IPS DF 6.9 (cell line): ENCODE measurements around the gene PDE5A.
"Not testable (repeated sequence)": the region's sequence is repeated elsewhere in the genome, so short reads cannot be mapped to it uniquely, and the experiment has no call there.

Experiments used
- DNase-seq: peaks from one replicate; pipeline ENCODE4 v3.0.0-alpha.2; 2013; ENCODE audit warnings: low read depth, low spot score
- H3K27ac ChIP-seq: one replicate; pipeline ENCODE4 v1.5.1; 2013; ENCODE audit warnings: low read length, control low read depth
- H3K27me3 ChIP-seq: 2 replicates; pipeline ENCODE4 v1.6.1; 2013; ENCODE audit warnings: mild to moderate bottlenecking, low read length; ENCODE audit not compliant: control insufficient read depth, insufficient read depth
- H3K36me3 ChIP-seq: 2 replicates; pipeline ENCODE4 v1.6.1; 2013; ENCODE audit warnings: low read length; ENCODE audit not compliant: control insufficient read depth, insufficient read depth
- H3K4me1 ChIP-seq: 2 replicates; pipeline ENCODE4 v1.6.1; 2013; ENCODE audit warnings: low read length; ENCODE audit not compliant: control insufficient read depth, insufficient read depth
- H3K4me3 ChIP-seq: 2 replicates; pipeline ENCODE4 v1.5.1; 2013; ENCODE audit warnings: mild to moderate bottlenecking, low read length
- H3K9me3 ChIP-seq: 2 replicates; pipeline ENCODE4 v1.6.1; 2013; ENCODE audit warnings: low read length, inconsistent platforms; ENCODE audit not compliant: control insufficient read depth, insufficient read depth
- WGBS: extraction: QIAGEN DNeasy Blood & Tissue Kit; methylation state at CpG from one replicate; pipeline ENCODE4 v1.1.7; 2013; ENCODE audit warnings: mixed read lengths, missing lambda C conversion rate; ENCODE audit not compliant: insufficient read length, insufficient coverage; 5-methylcytosine and 5-hydroxymethylcytosine counted together

The PDE5A gene

DNA sequence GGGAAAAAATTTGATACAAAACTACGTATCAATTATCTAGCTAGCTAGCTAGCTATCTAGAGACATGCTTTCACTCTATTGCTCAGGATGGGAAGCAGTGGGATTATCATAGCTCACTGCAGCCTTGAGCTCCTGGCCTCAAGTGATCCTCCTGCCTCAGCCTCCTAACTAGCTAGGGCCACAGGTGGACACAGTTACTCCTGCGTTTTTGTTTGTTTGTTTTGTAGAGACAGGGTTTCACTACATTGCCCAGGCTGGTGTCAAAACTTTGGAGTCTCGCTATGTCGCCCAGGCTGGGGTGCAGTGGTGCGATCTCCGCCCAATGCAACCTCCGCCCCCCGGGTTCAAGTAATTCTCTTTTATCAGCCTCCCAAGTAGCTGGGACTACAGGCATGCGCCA, 175.3 kb downstream of the PDE5A start:
- no CpG with 5 or more reads among the region's 9 CpGs for WGBS
- not testable (repeated sequence) for H3K9me3 ChIP-seq, H3K36me3 ChIP-seq, H3K4me1 ChIP-seq, DNase-seq, H3K4me3 ChIP-seq, H3K27ac ChIP-seq, H3K27me3 ChIP-seq

DNA sequence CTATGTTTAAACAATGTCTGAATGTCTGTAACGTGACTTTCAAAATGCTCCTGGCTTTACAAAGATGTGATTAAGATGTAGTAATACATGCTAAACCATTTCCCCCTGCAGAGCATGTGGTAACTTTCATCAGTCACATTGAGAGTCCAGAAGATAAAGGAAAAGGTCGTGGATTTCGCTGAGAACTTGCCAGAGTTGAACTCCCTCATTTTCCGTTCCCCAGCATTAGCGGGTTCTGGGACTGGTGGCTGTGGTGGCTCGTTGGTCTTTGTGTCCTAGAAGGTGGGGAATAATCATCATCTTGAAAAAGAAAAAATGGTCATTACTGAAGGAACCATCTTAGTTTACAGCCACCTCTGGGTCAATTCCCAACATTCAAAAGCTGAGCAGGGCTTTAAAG, 178.8 kb downstream of the PDE5A start:
- H3K9me3 ChIP-seq, H3K4me1 ChIP-seq, DNase-seq, H3K27me3 ChIP-seq, H3K36me3 ChIP-seq, H3K27ac ChIP-seq, H3K4me3 ChIP-seq: not testable (repeated sequence)
- no CpG with 5 or more reads among the region's 6 CpGs for WGBS
